OCI-LY1 (cell line): Measurements from ENCODE around the gene TIAM1.

Experiments
- CTCF ChIP-seq: fragments of 200-600 bp; sonication (generic), shearing (Covaris generic); IDR thresholded peaks from 2 replicates; pipeline ENCODE4 v1.5.1; 2017; ENCODE audit warnings: mild to moderate bottlenecking, antibody characterized with exemption, low read length, moderate library complexity, mixed read lengths
- EZH2 ChIP-seq: fragments of 200-600 bp; sonication (generic), shearing (Covaris generic); IDR thresholded peaks from 2 replicates; pipeline ENCODE4 v1.8.0; 2017; ENCODE audit warnings: borderline replicate concordance, mixed run types, mild to moderate bottlenecking, antibody characterized with exemption, low read length, moderate library complexity, mixed read lengths

- TF ChIP-seq CTCF: no peak
- TF ChIP-seq EZH2: no peak
Measured at GRCh38 chr21:31257265-31257664, 86.8 kb downstream of the TIAM1 start.
